GDM1 (cell line): ENCODE results near the gene ANKS1A.
A peak's percentile ranks its signal among the peaks of the same experiment; 100 is the strongest.
"Not testable (repeated sequence)": the region's sequence is repeated elsewhere in the genome, so short reads cannot be mapped to it uniquely, and the experiment has no call there.

Source experiments
- DNase-seq: peaks from one replicate; lab custom pipeline; 2025; lab: John Stamatoyannopoulos, UW

ANKS1A gene

DNA sequence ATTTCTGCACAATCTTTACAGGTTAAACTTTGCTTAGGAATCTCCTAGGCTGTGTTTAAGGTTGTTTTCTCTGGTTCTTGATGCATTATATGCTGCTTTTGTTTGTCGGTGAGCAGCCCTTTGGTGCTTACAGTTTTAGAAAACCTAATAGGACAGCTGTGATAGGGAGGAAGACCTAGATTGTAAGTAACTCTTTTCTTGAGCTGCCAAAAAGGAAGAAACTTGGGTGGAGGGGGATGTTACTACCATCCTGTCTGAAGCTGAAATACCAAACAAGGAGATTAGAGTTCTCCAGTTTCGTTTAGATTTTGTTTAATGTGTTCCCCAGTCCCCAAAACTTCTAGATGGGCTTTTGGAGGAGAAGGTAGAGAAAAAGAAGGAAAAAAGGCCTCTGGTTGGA, 72.0 kb downstream of the ANKS1A start:
- DNase-seq = no peak

GRCh38 chr6:34961574-34961973, 72.5 kb downstream of the ANKS1A start:
- DNase-seq = no peak

GRCh38 chr6:34964564-34964963, 75.5 kb downstream of the ANKS1A start:
- no peak for DNase-seq

DNA sequence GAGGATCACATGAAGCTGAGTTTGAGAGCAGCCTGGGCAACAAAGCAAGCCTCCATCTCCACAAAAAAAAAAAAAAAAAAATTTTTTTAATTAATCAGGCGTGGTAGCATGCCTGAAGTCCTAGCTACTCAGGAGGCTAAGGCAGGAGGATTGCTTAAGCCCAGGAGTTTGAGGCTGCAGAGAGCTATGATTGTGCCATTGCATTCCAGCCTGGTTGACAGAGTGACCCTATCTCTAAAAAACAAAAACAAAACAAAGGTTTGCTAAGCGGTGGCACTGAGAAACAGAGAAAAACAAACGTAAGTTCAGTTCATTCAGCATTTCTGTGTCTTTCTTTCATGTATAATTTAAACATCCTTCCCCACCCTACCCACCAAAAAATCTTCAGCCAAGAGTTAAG, 78.4 kb downstream of the ANKS1A start:
- DNase-seq = no peak

DNA sequence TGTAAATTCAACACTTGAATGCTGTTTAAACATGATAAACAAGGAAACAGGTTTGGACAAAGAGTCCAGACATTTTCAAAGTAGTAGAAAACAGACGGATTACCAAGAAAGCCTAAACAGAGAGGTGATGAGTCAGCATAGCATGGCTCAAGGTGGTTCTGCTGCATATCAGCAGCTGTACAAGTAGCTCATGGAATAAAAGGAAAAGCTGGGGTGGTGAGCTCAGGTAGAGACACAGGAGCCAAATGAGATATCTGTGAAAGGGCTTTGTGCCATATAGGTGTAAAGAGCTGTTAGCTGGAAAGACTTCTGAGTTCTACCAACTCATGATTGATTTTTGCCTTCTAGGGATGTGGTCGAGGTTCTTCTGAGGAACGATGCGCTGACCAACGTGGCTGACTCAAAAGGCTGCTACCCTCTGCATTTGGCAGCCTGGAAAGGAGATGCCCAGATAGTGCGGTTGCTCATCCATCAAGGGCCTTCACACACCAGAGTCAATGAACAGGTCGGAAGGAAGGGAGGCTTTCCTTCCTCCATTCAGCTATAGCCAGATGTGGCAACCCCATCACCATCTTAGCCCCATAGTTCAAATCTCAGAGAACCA, 80.7 kb downstream of the ANKS1A start:
- no peak for DNase-seq

DNA sequence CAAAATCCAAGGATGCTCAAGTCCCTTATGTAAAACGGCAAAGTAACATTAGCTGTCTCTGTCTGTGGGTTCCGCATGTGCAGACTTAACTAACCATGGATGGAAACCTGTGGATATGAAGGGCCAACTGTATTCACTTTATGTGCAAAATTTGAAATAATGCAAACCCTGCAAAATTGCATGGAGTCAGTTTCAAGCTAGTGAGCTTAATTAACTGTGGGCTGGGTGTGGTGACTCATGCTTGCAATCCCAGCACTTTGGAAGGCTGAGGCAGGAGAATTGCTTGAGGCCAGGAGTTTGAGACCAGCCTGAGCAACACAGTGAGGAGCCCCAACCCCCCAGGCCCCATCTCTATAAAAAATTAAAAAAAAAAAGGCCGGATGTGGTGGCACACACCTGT, 81.4 kb downstream of the ANKS1A start:
- no peak for DNase-seq

DNA sequence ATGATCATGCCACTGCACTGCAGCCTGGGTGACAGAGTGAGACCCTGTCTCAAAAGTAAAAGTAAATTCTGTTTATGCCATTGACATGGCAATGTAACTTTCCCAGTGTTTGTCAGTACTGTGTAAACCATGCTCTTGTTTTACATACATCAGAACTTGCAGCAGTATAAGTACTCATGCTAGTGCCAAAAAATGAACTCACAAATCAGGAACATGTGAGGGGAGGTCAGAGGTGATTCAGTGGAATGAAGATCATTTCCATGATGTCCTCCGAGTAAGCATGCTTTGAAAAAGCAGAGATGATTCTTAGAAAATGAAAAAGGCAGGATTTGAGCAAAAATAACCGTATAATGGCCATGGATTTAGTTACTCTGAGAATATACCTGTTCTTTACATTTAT, 81.9 kb downstream of the ANKS1A start:
- DNase-seq = no peak

DNA sequence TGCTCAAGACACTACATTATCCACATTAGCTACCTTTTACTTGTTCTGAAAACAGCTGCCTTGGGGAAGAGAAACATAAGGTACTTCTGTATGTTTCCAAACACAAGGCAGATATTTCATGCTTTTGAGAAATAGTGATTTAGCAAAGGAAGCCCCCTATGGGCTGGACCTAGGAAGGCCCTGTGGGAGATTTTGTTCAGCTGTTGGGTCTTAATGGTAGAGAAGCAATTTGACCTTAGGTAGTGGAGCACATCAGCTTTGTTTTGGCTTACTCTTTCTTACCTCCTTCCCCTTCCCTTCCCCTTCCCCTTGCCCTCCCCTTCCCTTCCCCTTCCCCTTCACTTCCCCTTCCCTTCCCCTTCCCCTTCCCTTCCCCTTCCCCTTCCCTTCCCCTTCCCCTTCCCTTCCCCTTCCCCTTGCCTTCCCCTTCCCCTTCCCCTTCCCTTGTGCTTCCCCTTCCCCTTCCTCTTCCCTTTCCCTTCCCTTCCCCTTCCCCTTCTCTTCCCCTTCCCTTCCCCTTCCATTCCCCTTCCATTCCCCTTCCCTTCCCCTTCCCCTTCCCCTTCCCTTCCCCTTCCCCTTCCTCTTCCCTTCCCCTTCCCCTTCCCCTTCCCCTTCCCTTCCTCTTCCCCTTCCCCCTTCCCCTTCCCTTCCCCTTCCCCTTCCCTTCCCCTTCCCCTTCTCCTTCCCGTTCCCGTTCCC, 84.6 kb downstream of the ANKS1A start:
- DNase-seq = no peak

DNA sequence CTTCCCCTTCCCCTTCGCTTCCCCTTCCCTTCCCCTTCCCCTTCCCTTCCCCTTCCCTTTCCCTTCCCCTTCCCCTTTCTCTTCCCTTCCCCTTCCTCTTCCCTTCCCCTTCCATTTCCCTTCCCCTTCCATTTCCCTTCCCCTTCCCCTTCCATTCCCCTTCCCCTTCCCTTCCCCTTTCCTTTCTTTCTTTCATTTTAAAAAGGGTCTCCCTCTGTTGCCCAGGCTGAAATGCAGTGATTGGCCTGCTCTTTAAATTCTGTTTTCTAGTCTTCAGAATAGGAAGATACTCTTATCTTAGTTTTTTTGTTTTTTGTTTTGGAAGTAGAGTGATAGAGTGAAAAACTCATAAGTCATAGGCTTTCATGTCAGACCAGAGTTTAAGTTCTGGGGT, 85.2 kb downstream of the ANKS1A start:
- DNase-seq = no peak

DNA sequence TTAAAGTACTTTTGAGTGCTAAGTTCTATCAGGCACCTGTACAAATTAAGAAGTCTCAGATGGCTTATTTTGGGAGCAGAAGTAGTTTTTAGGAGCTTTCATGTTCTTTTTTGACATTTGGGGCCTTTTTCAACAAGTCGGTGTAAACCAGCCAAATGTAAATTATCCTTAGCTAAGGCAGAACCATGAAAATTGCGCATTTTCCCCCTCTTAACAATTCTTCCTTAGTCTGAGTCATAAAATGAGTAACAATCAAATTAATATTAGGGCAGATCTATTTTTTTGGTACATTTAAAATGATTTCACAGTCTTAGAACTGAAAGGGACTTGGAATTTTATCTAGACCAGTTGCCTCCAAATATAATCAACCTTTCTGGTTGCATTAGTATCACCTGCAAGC, 87.2 kb downstream of the ANKS1A start:
- DNase-seq = no peak

DNA sequence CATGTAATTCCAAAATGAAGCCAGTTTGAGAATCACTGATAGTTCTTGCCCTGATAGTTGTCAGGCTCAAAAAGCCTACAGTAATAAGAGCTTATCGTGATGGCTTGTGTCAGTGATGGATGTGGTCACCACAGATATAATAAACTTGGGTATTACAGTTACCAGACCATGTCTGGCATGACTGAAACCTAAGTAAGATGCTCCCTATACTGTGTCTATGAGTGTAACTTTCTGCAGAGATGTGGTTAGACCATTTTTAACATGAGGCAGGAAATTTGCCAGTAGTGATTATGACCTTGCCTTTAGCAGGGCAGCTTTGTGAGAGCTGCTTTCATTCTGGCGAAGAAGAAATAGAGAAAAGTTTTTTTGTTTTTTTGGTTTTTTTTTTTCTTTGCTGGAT, 90.2 kb downstream of the ANKS1A start:
- DNase-seq = no peak

- no peak for DNase-seq
These were observed 90.9 kb downstream of the ANKS1A start for GRCh38 chr6:34979994-34980393.

- DNase-seq = no peak
These were observed 92.3 kb downstream of the ANKS1A start for GRCh38 chr6:34981366-34981765.

DNA sequence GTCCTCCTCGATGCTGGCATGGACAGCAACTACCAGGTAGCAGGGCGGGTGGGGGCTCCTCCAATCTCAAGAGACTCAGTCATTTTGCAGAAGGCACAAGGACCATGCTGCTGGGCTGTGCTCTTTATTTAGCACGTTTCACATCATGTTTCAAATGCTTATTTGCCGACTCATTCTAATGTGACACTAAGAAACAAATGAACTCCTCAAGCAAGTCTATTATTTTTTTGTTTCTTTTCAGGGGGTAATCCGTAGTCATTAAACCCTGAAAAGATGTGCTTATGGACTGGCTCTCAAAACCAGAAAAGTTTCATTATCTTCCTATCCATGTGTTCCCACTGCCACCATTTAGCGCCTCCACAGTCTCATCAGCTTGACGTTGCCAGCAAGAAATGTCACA, 92.9 kb downstream of the ANKS1A start:
- no peak for DNase-seq

DNA sequence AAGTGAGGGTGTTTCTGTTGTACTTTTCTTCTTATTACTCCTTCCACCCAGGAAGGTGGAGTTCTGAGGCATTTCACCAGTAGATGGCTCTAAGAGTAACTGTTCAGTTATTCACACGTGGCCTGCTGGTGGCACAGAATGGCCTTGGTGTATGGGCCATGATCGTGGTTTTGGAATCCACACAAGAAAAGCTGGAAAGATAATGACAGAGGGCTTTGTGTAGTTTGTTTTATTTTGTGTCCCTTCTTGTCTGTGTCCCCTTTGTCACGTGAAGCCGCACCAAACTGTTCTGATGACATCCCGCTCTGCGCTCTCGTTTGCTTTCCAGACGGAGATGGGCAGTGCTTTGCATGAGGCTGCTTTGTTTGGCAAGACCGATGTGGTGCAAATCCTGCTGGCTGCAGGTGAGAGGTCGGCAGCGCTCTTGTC, 93.4 kb downstream of the ANKS1A start:
- no peak for DNase-seq

- no peak for DNase-seq
These were observed 95.4 kb downstream of the ANKS1A start for GRCh38 chr6:34984416-34984815.

DNA sequence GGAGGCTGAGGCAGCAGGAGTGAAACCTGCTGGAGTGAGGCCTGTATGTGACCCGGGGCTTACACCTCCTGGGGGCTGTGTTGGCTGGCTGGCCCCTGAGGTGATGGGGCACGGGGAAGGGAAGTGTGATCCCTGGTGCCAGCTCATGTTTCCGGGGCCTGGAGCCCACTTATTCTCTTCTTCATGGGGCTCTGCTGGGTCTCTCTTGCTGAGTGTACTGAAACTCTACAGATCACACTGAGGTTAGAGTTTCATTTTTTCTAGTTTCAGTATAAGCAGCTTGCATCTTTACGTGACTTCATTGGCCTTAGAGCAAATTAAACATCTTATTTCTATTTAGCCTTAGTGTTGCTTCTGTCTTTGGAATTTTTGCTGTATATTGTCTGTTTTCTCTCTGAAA, 96.2 kb downstream of the ANKS1A start:
- no peak for DNase-seq

DNA sequence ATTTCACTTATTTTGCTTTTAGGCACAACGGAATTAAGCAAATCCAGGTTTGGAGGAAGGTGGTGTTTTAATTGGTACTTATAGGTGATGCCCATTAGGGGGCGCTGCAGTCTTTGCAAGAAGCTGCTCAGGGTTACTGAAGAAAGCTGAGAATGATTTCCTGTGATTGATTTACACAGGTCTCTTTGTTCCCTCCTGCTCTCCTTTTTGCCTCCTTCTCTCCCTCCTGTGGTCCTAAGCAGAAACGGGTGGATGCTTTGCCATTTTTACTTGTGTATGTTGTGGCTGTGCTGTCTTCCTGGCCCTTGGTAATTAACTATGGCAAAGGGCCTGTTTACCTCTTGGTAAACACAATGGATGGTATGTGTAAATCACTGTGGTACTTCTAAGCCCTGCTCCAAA, 97.8 kb downstream of the ANKS1A start:
- peak; percentile 60 for DNase-seq

DNA sequence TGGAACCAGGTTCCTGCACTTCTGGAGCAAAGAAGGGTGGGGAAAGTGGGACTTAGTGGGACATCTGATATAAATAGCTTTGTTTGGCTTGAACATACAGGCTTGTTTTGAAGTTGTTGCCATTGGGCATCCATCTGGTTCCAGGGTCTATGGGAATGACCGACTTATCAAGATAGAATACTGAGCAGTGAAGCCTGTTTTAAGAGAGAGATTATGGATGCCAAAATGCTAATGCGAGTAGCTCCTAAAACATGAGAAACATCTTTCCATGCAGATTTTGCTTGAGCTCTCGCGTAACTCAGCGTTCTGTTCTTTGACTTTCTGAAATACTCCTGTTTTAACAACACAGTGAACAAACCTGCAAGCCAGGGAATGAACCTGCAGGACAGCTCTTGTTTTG, 98.5 kb downstream of the ANKS1A start:
- DNase-seq = no peak

DNA sequence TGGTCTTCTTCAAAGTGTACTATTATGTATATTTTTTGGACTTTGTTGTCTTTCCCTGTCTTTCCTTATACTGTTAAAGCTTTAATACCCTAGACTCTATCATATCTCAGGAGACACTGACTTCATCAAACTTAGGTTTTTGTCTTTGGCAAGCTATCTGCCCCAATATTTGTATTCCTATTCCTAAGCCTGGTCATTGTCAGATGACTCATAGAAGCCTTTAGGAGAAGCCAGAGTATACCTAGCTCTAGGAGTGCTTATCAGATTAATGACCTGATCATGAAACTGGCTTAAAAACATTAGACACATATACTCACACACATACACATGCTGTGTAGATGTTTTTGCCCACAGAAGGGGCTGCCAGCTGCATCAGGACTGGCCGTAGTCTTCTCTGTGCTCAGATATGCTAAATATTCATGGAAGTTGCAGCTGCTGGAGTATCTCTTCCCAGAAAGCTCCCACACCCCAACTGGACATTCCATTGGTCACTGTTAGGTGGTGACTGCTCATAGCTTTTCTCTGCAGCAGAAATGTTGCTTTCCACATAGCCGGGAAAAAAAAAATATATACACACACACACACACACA, 102.0 kb downstream of the ANKS1A start:
- DNase-seq = no peak

- DNase-seq = no peak
These were observed 103.3 kb downstream of the ANKS1A start for GRCh38 chr6:34992376-34992775.

DNA sequence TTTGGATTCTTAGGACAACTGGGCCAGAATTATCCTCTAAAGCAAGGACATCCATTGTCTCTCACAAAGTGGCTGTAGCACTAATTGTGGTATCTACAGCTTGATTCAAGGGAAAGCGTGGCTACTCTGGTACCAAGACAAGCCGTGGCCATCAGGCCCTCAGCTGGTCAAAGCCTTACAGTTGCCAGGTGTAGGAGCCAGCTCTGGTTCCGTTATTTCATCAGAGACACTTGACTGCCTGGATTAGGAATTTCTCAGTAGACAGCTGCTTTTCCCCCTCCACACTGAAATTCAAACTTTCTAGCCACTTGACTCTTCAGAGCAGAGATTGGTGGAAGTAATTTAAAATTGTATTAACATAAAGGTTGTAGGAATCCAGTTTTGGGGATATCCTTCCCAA, 104.2 kb downstream of the ANKS1A start:
- DNase-seq = no peak

GRCh38 chr6:34994693-34995092, 105.6 kb downstream of the ANKS1A start:
- no peak for DNase-seq

GRCh38 chr6:34998417-34998816, 109.4 kb downstream of the ANKS1A start:
- DNase-seq = not testable (repeated sequence)
